ENCODE results near the gene CIC.

The CIC gene

DNA sequence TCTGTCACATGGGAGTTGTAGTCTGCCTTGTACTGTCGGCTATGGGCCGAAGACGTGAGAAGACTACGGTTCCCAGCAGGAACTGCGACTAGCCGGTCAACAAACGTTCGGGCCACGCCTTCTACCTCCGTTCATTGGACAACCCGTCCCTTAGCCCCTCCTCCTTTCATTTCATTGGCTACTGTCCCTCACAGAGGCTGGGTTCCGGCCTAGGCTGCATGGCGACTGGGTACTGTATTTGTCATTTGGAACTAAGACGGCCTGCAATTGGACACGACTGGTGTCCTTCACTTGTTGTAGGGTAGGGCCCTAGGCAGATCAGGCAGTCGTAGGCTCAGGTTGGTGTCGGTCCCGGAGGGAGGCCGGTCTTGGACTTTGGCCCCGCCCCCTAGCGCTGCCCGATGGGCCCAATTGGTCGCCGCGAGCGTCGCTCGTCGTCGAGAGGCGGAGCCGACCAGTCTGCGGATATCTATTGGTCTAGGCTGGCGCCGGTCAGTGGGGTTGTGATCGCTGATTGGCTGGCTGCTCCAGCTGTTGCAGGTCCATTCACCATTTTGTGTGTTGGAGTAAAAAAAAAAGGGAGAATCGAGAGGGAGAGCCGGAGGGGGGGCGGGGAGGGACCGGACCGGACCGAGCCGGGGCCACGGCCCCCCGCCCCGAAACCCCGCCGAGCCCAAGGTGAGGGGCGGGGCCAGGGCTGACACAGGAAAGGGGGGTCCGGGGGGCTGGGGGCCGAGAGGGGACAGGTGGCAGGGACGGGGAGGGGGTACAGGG, at the start of gene CIC:
CIC (plus strand) TSS at position 549 of the 774 bp plus-strand sequence. CDS start 2,532 bp downstream, outside the sequence.
- peak; percentile 100 for DNase-seq

DNA sequence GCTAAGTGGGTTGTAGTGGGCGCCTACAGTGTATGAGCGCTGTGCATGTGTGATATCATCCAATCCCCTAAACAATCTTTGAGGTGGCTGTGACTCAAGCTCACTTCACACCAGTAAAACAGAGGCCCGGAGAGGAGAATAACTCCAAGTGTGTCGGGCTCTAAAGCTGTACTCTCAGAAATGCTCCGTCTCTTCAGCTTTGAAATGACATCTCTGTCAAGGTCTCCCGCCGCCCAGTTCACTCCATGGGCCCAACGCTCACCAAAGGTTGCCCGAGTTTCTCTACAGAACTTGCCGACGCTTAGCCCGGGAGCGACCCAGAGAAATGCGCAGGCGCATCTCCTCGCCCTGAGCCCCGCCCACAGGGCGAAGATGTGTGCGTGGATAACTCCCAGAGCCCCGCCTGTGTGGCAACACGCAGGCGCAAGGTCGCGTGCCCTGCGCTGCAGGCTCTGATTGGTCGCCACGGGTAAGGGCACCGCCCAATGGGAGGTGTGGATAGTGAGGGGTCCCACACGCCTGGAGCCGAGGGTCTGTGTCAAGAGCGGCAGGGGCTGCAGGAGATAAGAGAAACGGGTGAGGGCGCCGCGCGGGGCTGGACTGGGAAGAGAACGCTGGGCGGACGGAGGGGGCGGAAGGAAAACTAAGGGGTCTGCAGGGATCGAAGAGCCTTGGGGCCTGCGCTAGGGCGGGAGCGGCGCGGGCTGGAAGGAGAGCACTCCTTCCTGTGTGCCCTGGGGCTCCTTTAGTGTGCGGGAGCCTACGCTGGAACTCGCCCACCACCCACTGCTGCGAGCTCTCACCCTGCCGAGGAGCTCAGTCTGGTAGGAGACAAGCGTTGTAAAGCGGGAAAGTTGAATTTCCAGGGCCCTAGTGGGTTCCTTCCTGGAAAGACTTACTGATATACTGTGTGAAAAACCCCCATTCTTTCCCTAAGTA, 49.0 kb upstream of the CIC start, which contains the start of gene ZNF526:
ZNF526 (plus strand) TSS at position 501 of the 939 bp plus-strand sequence. CDS start 4,092 bp downstream, outside the sequence.
- peak; percentile 95 for DNase-seq

DNA sequence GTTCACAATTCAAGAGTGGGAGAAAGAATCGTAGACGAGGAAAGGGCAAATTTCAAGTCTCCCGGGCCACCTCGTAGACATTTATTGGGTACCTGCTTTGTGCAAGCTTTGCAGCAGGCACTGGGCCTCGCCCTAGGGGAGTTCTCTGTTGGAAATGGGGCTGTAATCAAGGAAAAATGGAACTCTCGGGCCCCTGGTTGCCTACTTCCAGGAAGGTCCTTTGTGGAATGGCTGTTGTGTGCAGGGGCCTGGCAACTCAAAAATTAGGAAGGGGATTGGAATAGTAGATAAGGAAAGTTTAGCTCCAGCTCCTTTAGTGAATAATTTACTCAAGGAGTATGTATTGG, 48.3 kb upstream of the CIC start:
- DNase-seq: no peak

DNA sequence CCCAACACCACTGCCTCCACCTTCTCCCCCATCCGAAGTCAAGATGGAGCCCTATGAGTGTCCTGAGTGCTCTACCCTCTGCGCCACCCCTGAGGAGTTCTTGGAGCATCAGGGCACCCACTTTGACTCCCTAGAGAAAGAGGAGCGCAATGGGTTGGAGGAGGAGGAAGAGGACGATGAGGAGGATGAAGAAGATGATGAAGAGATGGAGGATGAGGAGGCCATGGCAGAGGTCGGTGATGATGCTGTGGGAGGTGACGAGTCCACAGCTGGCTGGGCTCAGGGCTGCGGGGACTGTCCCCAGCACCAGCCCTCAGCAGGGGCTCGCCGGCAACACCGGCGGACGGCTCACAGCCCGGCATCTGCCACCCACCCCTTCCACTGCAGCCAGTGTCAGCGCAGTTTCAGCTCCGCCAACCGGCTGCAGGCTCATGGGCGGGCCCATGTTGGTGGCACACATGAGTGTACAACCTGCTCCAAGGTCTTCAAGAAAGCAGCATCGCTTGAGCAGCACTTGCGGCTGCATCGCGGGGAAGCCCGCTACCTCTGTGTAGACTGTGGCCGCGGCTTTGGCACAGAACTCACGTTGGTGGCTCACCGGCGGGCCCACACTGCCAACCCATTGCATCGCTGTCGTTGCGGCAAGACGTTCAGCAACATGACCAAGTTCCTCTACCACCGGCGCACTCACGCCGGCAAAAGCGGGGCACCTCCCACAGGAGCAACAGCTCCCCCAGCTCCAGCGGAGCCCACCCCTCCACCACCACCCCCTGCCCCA, 43.9 kb upstream of the CIC start:
- DNase-seq: no peak

DNA sequence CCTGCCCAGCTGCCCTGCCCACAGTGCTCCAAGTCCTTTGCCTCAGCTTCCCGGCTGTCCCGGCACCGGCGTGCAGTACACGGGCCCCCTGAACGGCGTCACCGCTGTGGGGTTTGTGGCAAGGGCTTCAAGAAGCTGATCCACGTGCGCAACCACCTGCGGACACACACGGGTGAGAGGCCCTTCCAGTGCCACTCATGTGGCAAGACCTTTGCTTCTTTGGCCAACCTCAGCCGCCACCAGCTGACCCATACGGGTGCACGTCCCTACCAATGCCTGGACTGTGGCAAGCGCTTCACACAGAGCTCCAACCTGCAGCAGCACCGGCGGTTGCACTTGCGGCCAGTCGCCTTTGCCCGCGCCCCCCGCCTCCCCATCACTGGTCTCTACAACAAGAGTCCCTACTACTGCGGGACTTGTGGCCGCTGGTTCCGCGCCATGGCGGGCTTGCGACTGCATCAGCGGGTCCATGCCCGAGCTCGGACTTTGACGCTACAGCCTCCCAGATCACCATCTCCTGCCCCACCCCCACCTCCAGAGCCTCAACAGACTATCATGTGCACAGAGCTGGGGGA, 43.2 kb upstream of the CIC start:
- no peak for DNase-seq

DNA sequence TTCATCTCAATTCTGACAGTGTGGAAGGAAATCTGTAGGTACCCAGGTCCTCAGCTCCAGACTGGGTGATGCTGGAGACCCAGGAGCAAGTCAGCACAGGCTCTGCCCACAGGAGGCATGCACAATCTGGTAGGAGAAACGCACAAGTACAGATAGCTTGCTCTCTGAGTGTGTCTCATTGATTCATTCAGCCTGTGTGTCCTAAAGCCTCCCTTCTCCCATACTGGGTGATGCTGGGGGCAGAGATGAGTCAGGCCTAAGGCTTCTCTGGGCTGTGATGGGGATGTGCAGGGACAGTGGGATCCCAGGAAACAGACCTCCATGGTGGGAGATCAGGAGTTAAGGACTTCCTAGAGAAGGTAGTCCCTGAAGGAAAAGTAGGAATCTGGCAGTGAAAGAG, 42.2 kb upstream of the CIC start:
- no peak for DNase-seq

DNA sequence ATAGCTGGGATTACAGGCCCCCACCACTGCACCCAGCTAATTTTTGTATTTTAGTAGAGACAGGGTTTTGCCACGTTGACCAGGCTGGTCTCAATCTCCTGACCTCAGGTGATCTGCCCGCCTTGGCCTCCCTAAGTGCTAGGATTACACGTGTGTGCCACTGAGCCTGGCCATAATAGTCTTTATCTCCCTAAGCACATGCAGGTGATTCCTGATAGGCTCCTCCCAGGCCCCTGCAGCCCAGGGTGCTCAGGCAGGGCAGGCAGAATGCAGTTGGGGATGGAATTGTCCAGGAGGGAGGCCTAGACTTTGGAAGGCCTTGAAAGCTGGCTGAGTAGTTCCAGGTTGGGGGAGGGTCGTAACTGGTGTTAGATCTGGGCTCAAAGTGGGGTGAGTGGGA, 40.4 kb upstream of the CIC start:
- no peak for DNase-seq

DNA sequence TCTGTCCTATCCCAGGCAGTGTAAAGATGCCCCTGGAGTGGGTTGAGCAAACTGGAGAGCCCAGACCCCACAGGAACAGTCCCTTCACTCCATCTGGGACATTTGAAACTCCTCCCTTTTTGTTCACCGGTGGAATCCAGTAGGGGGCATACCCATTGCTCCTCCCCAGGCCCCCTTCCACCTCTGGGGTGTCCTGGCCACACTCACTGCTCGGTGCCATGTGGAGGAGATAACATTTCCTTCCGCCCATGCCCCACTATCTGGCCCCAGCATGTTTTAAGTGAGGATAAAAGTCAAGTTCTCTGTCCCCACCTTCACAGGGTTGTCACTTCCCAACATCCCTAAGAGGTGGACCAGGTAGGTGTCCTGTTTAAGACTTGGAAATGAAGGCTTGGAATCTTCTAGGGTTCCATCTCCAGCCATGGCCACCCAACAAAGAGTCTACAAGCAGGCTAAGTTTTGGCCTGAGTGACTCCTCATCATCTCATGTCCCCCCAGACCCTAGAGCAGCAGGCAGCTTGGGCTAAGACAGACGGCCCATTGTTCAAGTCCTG, 39.7 kb upstream of the CIC start:
- DNase-seq: no peak

DNA sequence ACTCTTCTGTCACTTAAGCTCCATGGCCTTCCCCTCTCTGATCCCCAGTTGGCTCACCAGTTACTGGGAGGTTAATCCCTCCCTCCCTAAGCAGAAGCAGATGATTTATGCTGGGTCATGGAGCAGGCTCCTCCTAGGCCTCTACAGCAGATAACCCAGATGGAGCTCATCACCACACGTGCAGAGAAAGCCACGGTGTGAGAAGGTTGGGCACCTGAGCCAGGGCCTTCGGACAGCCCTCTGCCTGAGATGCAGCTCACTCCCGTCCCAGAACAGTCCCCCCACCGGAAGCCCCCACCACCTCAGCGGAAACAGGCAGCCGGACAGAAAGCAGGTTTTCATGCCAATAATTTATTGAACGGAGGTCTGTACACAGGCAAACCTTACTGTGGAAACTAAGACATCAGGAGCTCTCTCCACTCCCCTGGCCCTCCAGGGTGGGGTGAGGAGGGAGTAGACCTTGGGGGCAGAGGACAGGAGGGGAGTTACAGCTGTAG, 39.1 kb upstream of the CIC start:
- no peak for DNase-seq

DNA sequence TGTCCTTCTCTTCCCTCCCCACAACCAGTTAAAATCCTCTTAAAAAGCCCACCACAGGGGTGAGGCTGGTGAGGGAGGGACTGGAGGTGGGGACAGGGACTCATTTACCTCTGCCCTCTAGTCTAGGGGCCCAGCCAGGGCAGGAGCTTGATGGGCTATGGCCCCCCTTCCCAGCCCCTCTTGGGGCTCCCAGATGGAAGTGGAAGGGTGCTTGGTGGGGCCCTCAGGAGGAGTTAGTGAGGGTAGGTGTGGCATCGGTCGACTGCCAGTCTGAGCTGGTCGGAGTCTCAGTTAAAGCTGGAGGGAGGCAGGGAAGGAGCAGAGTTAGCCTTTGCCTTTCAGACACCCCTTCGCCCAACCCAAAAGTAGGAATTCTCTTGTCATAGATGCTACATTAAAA, 38.5 kb upstream of the CIC start:
- DNase-seq: no peak

DNA sequence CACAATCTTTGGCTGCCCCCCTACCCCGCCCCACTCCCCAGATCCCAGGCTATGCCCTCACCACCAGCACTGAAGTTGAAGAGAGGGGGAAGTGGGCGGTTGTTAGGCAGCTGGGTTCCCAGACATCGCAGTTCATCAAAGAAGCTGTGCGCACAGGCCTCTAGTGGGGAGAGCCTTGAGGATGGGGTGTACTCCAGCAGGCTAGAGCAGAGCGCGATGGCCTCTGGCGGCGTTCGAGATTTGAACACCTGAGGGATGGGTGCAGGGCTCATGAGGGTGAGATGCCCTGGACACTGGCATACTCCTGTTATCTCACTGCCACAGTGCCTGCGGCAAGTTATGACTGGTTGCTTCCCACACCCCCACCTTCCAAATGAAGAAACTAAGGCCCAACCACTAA, 36.6 kb upstream of the CIC start:
- DNase-seq: no peak

DNA sequence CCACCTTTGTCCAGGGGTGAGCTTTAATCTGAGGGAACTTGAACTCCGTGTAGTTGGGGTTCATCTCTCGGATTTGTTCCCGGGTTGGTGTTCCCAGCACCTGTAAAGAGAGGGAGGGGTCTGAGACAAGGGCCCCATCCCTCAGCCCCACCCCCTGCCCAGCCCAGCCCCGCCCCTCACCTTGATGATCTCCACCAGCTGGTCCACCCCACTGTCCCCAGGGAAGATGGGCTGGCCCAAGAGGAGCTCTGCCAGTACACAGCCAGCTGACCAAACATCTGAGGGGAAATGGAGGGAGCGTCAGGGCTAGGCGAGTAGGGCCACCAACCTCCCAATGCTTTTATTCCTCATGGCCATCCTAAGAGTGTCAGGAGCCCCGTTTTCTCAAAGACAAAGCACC, 35.9 kb upstream of the CIC start:
- DNase-seq: no peak

DNA sequence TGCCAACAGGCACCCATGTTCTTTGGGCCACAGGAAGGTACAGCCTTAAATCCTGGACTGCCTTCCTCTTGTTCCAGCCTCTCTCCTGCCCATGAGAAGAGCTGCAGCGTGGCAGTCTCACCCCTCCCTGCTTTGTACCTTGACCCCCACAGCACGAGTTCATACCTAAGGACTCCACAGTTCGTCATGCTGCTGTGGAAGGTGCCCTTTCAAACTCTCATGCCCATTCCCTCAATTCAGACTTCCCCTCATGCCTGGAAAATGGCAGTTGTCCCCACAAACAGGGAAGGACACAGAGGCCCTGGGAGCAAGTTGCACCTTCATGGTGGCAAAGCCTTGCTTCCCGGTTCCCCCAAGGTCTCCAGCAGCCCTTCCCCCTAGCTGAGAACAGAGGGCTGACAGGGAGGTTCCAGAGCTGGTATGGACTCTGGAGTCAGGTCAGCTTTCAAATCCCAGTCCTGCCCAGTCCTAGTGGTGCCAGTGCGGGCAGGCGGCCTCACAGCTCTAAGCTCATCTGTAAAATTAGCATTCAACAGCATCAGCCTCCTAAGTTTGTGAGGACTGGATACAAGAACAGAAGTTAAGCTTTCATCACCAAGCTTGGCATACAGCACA, 35.3 kb upstream of the CIC start:
- no peak for DNase-seq

DNA sequence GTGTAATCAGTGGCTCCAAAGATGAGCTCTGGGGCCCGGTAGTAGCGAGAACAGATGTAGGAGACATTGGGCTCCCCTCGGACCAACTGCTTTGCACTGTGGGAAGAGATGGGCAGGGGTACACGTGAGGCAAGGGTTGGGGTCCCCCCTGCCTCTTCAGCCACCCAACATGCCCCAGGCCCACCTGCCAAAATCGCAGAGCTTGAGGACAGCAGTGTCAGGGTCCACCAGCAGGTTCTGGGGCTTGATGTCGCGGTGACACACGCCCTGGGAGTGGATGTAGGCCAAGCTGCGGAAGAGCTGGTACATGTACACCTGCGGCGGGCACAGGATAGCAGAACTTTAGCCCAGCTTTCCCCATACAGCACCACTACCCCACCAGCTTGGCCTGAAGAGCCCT, 34.7 kb upstream of the CIC start:
- no peak for DNase-seq

DNA sequence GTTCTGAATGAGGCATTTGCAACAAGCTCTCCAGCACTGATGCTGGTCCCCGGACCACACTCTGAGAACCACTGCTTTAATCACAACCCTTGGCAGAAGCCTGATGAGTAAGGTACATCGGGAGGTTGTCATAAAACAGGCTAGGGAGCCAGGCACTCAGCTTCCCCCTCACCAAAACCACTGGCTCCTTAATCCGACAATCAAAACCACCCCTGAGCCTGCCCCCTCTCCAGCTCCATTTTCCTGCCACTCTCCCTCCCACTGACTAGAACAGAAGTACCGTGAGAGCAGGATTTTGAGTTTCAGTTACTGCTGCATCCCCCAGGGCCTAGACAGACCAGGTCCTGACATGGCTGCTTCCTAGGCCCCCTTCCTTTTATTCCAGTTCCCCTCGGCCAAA, 33.9 kb upstream of the CIC start:
- no peak for DNase-seq

DNA sequence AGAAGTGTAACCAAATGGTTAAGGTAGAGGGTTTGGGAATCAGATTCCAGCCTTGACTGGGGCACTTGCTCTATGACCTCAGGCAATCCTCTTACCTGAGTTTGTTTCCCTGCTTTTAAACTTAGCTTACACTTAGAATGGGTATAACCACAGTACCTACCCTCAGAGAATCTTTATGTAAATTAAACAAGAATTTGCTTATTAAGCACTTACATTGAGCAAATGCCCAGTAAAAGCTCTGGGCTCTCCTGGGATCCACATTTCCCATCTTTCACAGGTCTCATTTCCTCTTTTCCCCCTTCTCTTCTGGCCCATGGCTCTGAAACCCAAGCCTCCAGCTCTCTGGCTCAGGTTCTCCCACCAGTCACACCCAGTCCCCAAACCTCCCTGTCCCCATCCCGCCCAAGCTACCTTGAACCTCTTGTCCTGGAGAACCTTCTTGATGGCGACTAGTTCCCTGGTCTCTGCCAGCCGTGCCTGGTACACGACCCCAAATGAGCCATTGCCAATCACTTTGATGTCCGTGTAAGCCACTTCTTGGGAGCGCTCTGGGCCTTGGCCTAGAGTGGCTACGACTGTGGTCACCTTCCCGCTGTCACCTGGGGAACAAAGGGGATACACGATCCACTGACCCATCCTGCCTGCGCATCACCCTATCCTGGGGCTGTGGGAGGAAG, 29.4 kb upstream of the CIC start:
- no peak for DNase-seq

DNA sequence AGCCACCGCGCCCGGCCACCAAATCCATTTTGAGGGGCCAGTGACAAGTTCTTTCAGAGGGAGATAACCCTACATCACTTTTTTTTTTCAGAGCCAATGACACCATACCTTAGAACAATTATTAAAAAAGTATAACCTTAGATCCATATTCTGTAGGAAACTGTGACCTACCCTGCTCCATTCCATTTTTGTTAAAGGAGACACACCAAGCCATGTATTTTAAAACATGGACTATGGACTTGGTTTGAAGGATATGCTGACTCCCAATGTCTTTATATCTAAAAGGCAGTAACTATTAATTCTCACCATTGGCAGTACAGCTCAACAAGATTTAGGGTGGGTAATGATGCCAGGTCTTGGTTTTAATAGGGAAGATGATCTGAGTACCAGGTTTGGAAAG, 27.8 kb upstream of the CIC start:
- no peak for DNase-seq

DNA sequence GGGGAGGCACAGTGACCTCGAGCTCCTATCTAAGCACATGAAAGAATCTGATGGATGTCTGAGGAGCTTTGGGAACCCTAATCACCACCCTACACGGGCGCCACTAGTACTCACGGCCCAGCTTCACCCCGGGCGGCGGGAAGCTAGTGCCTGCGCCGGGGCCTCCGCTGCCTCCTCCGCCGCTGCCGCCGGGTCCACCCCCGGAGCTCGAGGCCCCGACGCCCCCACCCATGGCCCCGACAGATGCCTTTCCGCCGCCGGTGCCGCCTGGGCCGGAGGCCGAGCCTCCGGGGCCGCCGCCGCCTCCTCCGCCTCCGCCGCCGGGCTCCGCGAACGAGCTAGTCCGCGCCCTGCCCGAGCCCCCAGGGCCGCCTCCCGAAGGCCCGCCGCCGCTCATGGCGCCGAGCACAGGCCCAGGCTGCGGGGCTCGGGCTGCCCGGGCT, 27.0 kb upstream of the CIC start:
- DNase-seq: no peak

DNA sequence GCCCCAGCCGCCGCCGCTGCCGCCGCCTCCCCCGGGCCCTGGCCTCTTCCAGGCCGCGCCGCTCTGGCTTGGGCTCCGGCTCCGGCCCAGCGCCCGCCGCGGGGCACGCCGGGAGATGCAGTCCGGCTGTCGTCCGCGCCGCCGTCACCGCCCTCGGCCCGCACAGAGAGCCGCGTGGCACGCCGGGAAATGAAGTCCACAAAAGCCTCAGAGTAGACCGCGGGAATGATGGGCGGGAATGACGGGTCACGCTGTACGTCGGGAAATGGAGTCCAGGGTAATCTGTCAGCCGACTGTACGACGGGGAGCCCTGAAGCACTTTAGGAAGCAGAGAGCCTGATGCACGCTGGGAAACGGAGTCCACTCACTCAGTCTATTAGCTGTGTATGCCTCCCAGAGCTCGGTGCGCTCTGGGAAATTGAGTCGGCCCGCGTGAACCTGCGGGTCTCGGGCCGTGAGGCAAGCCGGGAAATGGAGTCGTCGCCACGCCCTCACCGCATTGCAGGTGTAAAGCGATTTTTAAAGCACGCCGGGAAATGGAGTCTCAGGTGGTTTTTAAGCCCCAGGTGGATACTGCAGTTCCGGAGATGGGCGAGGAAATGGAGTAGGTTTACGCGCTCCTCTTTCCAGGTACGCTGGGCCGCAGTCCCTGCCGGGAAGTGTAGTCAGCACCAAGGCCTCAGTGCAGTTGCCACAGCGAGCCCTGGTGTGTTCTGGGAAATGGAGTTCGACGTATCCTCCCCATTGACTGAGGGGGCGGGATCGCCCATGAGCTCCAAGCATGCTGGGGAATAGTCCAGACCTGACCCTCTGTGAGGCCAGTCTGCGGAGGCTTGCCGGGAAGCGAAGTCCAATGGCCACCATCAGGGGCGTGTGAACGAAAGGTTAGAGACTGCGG, 26.3 kb upstream of the CIC start, which contains the start of gene GSK3A:
GSK3A (minus strand) TSS at position 91 of the 898 bp plus-strand sequence. CDS start 137 bp downstream, outside the sequence.
- DNase-seq: peak; percentile 98
